ENCODE results near the gene GPR18. TPM values are rescaled to one million over a fixed set of nuclear protein-coding genes. Genes with fewer than 3 reads are reported as not detected.
A peak's percentile ranks its signal among the peaks of the same experiment; 100 is the strongest.

The GPR18 gene
- total and polyA plus RNA-seq, 8 donors, result 0.68 to 0.76 TPM; not detected in 6

DNA sequence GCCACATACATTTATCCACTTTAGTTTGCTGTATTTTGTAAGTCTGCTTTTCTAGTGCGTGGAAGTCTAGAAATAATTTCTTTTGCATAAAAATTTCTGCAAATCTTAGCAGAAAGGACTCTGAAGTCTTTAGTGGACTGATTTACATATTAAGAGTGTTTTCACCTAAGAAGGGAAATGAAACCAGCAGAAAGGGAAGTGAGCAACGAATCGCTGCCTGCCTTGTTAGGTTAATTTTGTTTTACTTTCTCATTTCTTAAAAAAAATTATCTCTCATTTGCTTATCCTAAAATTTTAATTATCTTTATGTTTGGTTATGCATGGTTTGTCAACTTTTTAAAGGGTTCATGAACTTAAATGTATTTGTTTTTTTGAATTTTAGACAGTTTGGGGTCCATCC lies 767 bp upstream of the GPR18 start:
- TF ChIP-seq, protein P1, sequence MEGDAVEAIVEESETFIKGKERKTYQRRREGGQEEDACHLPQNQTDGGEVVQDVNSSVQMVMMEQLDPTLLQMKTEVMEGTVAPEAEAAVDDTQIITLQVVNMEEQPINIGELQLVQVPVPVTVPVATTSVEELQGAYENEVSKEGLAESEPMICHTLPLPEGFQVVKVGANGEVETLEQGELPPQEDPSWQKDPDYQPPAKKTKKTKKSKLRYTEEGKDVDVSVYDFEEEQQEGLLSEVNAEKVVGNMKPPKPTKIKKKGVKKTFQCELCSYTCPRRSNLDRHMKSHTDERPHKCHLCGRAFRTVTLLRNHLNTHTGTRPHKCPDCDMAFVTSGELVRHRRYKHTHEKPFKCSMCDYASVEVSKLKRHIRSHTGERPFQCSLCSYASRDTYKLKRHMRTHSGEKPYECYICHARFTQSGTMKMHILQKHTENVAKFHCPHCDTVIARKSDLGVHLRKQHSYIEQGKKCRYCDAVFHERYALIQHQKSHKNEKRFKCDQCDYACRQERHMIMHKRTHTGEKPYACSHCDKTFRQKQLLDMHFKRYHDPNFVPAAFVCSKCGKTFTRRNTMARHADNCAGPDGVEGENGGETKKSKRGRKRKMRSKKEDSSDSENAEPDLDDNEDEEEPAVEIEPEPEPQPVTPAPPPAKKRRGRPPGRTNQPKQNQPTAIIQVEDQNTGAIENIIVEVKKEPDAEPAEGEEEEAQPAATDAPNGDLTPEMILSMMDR (IDR thresholded peaks at IDR 0.05), result no peak
- TF ChIP-seq POLR2A (IDR thresholded peaks at IDR 0.05) (no peak), EP300 (IDR thresholded peaks at IDR 0.05) (no peak), POLR2AphosphoS5 (IDR thresholded peaks at IDR 0.05) (no peak)
- no peak for DNase-seq
- Histone ChIP-seq H3K27ac (peak overlapping the region in 2 of 5 donors; percentile 32 to 59), H3K4me3 (no peak overlapping the region), H3K36me3 (peaks cover 0 to 19% (median 14%) of the 10 kb centered on the region in 4 donors), H3K9me3 (no peaks in the 10 kb centered on the region), H3K4me1 (peaks cover 0 to 23% (median 7%) of the 10 kb centered on the region in 4 donors), H3K27me3 (no peaks in the 10 kb centered on the region)
- intact Hi-C loops (cut with DNase I; ENCODE audit: low total_unique reads), result no loop called here
- 70 to 81% (median 73%) methylated on average over 3 of the region's 3 CpGs for WGBS, 5 donors

DNA sequence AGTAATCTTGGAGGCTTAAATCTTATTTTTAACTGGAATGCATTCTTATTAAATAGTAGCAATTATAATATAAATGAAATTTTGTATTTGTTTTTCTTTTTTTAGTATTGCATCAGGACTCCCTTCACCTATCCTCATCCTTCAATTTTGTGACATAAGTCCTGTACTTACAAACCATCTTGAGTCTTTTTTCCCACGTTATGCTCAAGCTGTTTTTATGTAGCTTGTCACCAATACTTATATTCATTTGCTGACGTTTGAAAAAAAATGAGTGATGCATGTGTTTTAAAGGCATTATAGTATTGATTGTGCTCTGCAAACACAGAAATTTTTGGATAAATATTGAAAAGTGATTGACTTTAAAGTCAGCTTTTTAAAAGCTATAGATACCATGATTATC lies 888 bp downstream of the GPR18 start:
- intact Hi-C loops (cut with DNase I; ENCODE audit: low total_unique reads), result no loop called here
- WGBS, 5 donors, result 76 to 84% (median 77%) methylated on average over 2 of the region's 2 CpGs
- Histone ChIP-seq H3K36me3 (peaks cover 0 to 19% (median 14%) of the 10 kb centered on the region in 4 donors), H3K4me1 (peaks cover 0 to 14% (median 4%) of the 10 kb centered on the region in 4 donors), H3K27me3 (no peaks in the 10 kb centered on the region), H3K4me3 (no peak overlapping the region), H3K27ac (no peak overlapping the region), H3K9me3 (no peaks in the 10 kb centered on the region)
- TF ChIP-seq, protein P1 (IDR thresholded peaks at IDR 0.05), result no peak
- TF ChIP-seq POLR2A (IDR thresholded peaks at IDR 0.05), result no peak
- DNase-seq, result no peak

DNA sequence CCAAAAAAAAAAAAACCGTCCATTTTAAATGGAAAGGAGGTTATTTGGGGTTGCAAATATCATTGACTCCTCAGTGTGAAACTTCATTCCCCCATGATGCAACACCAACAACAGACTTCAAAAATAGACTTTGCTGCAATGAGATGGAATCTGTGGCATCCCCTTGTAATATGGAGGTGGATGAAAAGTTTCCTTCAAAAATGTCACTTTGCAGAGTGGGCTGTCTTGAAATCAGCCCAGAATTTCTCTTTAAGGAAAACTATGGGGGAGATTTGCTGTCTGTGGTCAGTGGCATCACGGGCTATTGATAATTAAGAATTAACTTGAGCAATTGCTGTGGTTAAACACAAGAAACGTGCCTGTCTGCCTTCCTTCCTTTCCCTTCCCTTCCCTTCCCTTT lies 1.5 kb downstream of the GPR18 start:
- TF ChIP-seq POLR2A (IDR thresholded peaks at IDR 0.05) (no peak), POLR2AphosphoS5 (IDR thresholded peaks at IDR 0.05) (no peak), EP300 (IDR thresholded peaks at IDR 0.05) (no peak)
- TF ChIP-seq, protein P1 (IDR thresholded peaks at IDR 0.05), result no peak
- intact Hi-C loops (cut with DNase I; ENCODE audit: low total_unique reads), result no loop called here
- no peak for DNase-seq
- Histone ChIP-seq H3K9me3 (no peaks in the 10 kb centered on the region), H3K4me1 (peaks cover 0 to 14% (median 4%) of the 10 kb centered on the region in 4 donors), H3K36me3 (peaks cover 0 to 19% (median 16%) of the 10 kb centered on the region in 4 donors), H3K27me3 (no peaks in the 10 kb centered on the region), H3K27ac (no peak overlapping the region), H3K4me3 (no peak overlapping the region)
- 67 to 84% (median 80%) methylated on average over 3 of the region's 3 CpGs for WGBS, 5 donors

DNA sequence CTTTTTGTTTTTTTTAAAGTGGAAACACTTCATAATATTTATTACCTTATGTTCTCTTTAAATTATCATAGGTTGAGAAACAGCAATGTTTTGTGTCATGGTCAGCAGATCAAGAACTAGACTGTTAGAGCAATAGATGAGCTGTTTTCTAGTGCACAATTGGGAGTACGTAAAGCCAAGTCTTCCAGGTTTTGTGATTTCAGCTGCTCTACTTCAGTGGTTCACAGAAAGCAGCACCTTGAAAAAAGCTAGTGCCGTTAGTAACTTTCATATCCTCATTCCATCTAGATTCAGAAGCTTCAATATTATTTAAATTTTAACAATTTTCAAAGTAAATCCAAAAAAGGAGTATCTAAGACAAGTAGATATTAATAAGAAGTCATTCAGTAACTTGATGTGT lies 1.9 kb downstream of the GPR18 start:
- Histone ChIP-seq H3K27ac (no peak overlapping the region), H3K4me1 (peaks cover 0 to 14% (median 4%) of the 10 kb centered on the region in 4 donors), H3K4me3 (no peak overlapping the region), H3K9me3 (no peaks in the 10 kb centered on the region), H3K36me3 (peaks cover 0 to 19% (median 17%) of the 10 kb centered on the region in 4 donors), H3K27me3 (no peaks in the 10 kb centered on the region)
- WGBS, 5 donors, result 81 to 93% (median 84%) methylated on average over 2 of the region's 2 CpGs
- DNase-seq, result no peak
- intact Hi-C loops (cut with DNase I; ENCODE audit: low total_unique reads), result no loop called here
- TF ChIP-seq POLR2A (IDR thresholded peaks at IDR 0.05) (no peak), EP300 (IDR thresholded peaks at IDR 0.05) (no peak), POLR2AphosphoS5 (IDR thresholded peaks at IDR 0.05) (no peak)
- TF ChIP-seq, protein P1 (IDR thresholded peaks at IDR 0.05), result no peak

Measured in stomach (tissue), 9 donors.